GM19397 (cell line): Measurements from ENCODE around the gene DUSP15.
A peak's percentile ranks its signal among the peaks of the same experiment; 100 is the strongest.

Experiments used
- ATAC-seq: cut with Tn5 transposase; IDR thresholded peaks from one replicate; pipeline ENCODE4 v1.9.1; 2021; ENCODE audit warnings: mild to moderate bottlenecking, moderate library complexity; ENCODE audit not compliant: unreplicated experiment

Gene DUSP15

GRCh38 chr20:31896049-31896448, 25.7 kb upstream of the DUSP15 start:
- no peak for ATAC-seq

- peak; percentile 95 for ATAC-seq
Observed at GRCh38 chr20:31894980-31895675, 24.8 kb upstream of the DUSP15 start.

- ATAC-seq = no peak
Observed at GRCh38 chr20:31890646-31891045, 20.3 kb upstream of the DUSP15 start.

- no peak for ATAC-seq
Observed at GRCh38 chr20:31883829-31884228, 13.5 kb upstream of the DUSP15 start.

GRCh38 chr20:31881945-31882344, 11.6 kb upstream of the DUSP15 start:
- no peak for ATAC-seq

- ATAC-seq = peak; percentile 69
Observed at GRCh38 chr20:31879143-31879987, 9.0 kb upstream of the DUSP15 start.

- no peak for ATAC-seq
Observed at GRCh38 chr20:31877684-31878083, 7.4 kb upstream of the DUSP15 start.

- ATAC-seq = no peak
Observed at GRCh38 chr20:31875671-31876070, 5.3 kb upstream of the DUSP15 start.

GRCh38 chr20:31872406-31872805, 2.1 kb upstream of the DUSP15 start:
- no peak for ATAC-seq

GRCh38 chr20:31871618-31871954, 1.3 kb upstream of the DUSP15 start:
- no peak for ATAC-seq

- no peak for ATAC-seq
Observed at GRCh38 chr20:31870726-31871617, 645 bp upstream of the DUSP15 start.

GRCh38 chr20:31869673-31869941, 720 bp downstream of the DUSP15 start:
- no peak for ATAC-seq

GRCh38 chr20:31868853-31869672, 1.3 kb downstream of the DUSP15 start:
- no peak for ATAC-seq

- no peak for ATAC-seq
Observed at GRCh38 chr20:31866221-31866620, 4.1 kb downstream of the DUSP15 start.

GRCh38 chr20:31864521-31865400, 5.6 kb downstream of the DUSP15 start:
- no peak for ATAC-seq

GRCh38 chr20:31863296-31864085, 6.8 kb downstream of the DUSP15 start:
- no peak for ATAC-seq

GRCh38 chr20:31862506-31862905, 7.8 kb downstream of the DUSP15 start:
- ATAC-seq = no peak

- ATAC-seq = no peak
Observed at GRCh38 chr20:31862157-31862470, 8.2 kb downstream of the DUSP15 start.
